OCI-LY3 (cell line): ENCODE data around the gene SLC29A3.

Experiments used
- CTCF ChIP-seq: fragments of 200-600, 300-600 bp; sonication (generic); IDR thresholded peaks from 2 replicates; pipeline ENCODE4 v1.5.1; 2014; ENCODE audit warnings: antibody characterized with exemption, low read length, low read depth
- EZH2phosphoT487 ChIP-seq: fragments of 200-600 bp; shearing (Covaris generic); IDR thresholded peaks from 2 replicates; pipeline ENCODE4 v1.6.1; 2018; ENCODE audit warnings: antibody characterized with exemption, mixed run types, low read depth

DNA sequence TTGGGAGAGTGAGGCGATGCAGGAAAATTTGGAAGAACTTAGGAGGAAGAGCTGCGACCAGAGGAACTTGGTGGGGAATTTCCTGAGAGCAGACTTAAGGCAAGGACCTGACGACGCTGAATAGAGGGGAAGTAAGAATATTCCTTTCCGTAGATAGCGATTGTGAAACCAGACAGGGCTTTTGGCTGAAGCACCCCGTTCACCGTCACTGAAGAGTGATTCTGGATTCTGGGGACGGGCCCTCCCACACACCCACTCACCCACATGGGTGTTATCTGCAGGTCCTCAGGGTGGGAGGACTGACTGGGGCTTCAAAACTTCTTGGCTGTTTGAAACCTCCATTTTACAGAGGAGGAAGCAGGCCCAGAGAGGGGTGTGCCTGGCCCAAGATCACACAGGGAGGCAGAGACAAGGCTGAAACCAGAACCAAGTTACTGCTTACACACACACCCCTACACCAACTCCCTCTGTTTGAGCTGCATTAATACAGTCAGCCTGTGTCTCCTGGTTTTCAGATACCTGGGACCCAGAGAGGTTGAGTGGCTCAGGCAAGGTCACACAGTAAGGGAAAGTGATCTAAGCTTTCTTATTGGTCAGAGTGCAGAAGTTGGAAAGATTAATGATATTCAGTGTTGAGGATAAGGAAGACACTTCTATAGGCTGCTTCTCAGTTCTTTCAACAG lies 40.4 kb downstream of the SLC29A3 start:
- TF ChIP-seq CTCF: no peak
- TF ChIP-seq EZH2phosphoT487: no peak
